Mesothelial cell of epicardium (in vitro differentiated cells): Measurements from ENCODE around the gene RAPGEF6. TPM values are rescaled to one million over a fixed set of nuclear protein-coding genes. Genes with fewer than 3 reads are reported as not detected.
"Not testable (repeated sequence)": the region's sequence is repeated elsewhere in the genome, so short reads cannot be mapped to it uniquely, and the experiment has no call there.

Experiments used
- DNase-seq, 2 experiments: peaks; one replicate each; pipeline ENCODE4 v3.0.0; 2021; ENCODE audit warnings: low spot score in 2 of 2; ENCODE audit not compliant: unreplicated experiment in 2 of 2
- H3K27ac Mint-ChIP-seq: 2 replicates; pipeline ENCODE4 v1.8.0; 2021; ENCODE audit warnings: mixed read lengths
- H3K27me3 Mint-ChIP-seq: 2 replicates; pipeline ENCODE4 v1.8.0; 2021; ENCODE audit warnings: low read depth, mixed read lengths
- H3K36me3 Mint-ChIP-seq: 2 replicates; pipeline ENCODE4 v1.8.0; 2021; ENCODE audit warnings: mixed read lengths
- H3K4me1 Mint-ChIP-seq: 2 replicates; pipeline ENCODE4 v1.8.0; 2021; ENCODE audit warnings: mixed read lengths
- H3K4me3 Mint-ChIP-seq: 2 replicates; pipeline ENCODE4 v1.8.0; 2021; ENCODE audit warnings: mild to moderate bottlenecking, moderate library complexity, mixed read lengths
- H3K9me3 Mint-ChIP-seq: 2 replicates; pipeline ENCODE4 v1.8.0; 2021; ENCODE audit warnings: mixed read lengths
- total RNA-seq: library from RNA; stranded (reverse); gene quantifications from 3 replicates; pipeline ENCODE4 v1.2.1, GENCODE V29; 2021
- TF ChIP-seq, protein P1 (sequence below): fragments of 200-600 bp; sonication (generic); IDR thresholded peaks from one replicate; pipeline ENCODE4 v1.5.0; 2021; ENCODE audit warnings: antibody characterized with exemption; ENCODE audit not compliant: unreplicated experiment

Gene RAPGEF6
- total RNA-seq, 1 donor from 2014 or later = 29.0 TPM

DNA sequence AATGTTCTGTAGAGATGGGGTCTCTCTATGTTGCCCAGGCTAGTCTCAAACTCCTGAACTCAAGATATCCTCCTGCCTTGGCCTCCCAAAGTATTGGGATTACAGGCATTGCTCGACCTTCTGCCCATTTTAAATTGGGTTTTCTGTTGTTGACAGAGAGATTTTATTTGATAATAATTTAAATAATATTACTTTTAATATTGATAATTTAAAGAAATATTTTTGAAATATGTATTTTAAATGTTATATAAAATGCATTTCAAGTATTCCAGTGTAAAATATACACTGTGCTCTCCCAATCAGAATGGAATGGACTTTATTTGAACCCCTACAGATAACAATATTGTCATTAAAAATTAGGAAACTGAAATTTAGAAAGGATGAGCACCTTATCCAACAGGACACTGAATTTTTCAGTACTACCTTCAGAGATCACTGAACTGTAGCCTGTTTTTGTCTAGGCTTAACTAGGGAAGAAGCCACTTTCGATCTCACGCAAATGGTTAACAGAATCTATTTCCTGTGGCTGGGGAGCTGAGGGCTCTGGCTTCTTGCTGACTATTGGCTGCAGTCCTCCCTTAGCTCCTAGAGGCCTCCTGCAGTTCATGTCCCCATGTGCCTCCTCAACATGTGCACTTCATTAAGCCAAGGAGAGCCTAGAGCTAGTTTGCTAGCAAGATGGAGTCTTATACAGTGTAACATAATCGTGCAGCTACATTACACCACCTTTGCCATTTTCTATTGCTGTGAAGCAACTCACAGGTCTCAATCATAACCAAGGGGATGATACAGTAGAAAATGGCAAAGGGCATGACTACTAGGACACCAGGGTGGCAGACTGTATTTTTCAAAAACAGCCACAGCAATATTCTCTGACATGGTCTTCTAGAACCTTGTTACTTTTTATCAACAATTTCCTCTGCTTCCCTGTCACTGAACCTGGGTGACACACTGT, 221.1 kb downstream of the RAPGEF6 start:
- peaks cover 17% of the 10 kb centered on the region for H3K9me3 Mint-ChIP-seq
- H3K4me3 Mint-ChIP-seq = no peak overlapping the region
- no peak for DNase-seq
- peaks cover 20% of the 10 kb centered on the region for H3K36me3 Mint-ChIP-seq
- peaks cover 2% of the 10 kb centered on the region for H3K4me1 Mint-ChIP-seq
- H3K27ac Mint-ChIP-seq = no peak overlapping the region
- H3K27me3 Mint-ChIP-seq = no peaks in the 10 kb centered on the region
- TF ChIP-seq, protein P1, sequence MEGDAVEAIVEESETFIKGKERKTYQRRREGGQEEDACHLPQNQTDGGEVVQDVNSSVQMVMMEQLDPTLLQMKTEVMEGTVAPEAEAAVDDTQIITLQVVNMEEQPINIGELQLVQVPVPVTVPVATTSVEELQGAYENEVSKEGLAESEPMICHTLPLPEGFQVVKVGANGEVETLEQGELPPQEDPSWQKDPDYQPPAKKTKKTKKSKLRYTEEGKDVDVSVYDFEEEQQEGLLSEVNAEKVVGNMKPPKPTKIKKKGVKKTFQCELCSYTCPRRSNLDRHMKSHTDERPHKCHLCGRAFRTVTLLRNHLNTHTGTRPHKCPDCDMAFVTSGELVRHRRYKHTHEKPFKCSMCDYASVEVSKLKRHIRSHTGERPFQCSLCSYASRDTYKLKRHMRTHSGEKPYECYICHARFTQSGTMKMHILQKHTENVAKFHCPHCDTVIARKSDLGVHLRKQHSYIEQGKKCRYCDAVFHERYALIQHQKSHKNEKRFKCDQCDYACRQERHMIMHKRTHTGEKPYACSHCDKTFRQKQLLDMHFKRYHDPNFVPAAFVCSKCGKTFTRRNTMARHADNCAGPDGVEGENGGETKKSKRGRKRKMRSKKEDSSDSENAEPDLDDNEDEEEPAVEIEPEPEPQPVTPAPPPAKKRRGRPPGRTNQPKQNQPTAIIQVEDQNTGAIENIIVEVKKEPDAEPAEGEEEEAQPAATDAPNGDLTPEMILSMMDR = no peak

DNA sequence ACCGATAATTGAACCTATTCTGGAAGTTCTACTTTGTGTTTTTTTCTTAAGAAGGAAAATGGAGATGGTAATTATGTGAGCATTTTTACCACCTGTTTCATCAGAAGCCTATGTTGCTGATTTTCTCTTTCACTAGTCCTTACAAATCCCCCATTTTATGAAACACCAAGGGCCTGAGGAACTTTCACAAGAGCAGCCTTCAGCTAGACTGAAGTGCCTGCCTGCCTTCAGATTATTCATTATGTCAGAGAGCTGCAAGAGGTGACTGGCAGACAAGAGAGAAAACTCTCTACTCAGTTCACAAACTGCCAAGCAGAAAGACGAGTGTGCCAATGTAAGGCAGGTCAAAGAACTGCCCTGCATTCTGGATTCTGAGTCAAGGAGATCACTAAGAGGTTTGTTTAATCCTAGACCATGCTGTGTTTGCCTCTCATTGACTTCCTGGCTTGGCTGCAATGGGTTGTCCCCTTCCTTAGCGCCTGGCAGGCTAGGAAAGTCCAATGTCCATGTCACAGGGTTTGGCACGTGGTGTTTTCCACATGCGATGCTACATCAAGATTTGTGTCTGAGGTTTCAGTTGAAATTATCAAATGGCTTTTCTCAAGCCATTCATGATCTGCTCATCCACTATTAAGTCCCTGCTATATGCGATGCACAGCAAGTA, 227.9 kb downstream of the RAPGEF6 start:
- Mint-ChIP-seq H3K36me3 (peaks cover 44% of the 10 kb centered on the region), H3K27ac (no peak overlapping the region), H3K4me1 (no peaks in the 10 kb centered on the region), H3K27me3 (no peaks in the 10 kb centered on the region), H3K9me3 (peaks cover 35% of the 10 kb centered on the region), H3K4me3 (no peak overlapping the region)
- TF ChIP-seq, protein P1 = no peak
- DNase-seq = no peak

DNA sequence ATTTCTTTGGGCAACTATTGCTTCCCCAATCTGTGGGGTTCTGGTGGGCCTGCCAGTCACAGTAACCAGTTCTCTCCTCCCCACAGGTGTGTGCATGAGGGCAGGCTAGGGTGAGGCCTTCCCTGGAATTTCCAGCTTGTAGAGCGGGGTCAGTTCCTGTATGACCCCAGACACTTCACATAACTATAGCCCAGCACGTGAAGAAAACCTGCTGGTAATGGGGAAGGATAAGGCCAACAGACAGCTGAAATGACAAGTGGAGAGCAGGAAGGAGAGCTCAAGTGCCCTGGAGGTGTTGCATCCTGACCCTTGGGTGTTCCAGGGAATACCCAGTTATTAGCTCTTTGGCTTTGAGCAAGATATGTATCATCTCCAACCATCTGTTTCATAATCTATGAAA, 229.0 kb downstream of the RAPGEF6 start:
- H3K4me1 Mint-ChIP-seq = no peaks in the 10 kb centered on the region
- H3K4me3 Mint-ChIP-seq = no peak overlapping the region
- H3K27ac Mint-ChIP-seq = no peak overlapping the region
- peaks cover 35% of the 10 kb centered on the region for H3K9me3 Mint-ChIP-seq
- H3K36me3 Mint-ChIP-seq = peaks cover 45% of the 10 kb centered on the region
- H3K27me3 Mint-ChIP-seq = no peaks in the 10 kb centered on the region
- DNase-seq = no peak
- TF ChIP-seq, protein P1 = no peak

DNA sequence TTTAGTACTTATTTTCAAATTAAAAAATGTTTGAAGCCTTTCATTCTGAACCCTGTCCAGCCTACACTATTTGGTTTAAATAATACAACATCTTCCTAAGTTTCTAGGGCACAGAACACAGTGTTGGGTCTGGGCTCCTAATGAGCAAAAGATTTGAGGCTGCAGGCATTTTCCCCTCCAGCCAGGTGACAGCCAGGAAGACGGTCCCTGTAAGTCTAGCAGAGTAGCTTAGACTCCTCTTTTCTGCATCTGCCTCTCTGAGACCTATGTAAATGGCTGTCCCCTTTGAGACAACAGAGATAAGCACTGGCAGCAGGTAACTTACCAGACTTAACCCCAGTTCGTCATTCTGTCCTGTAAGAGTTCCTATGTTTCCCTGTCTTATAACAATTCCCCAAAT, 229.4 kb downstream of the RAPGEF6 start:
- H3K9me3 Mint-ChIP-seq = peaks cover 35% of the 10 kb centered on the region
- peaks cover 46% of the 10 kb centered on the region for H3K36me3 Mint-ChIP-seq
- H3K27ac Mint-ChIP-seq = no peak overlapping the region
- H3K27me3 Mint-ChIP-seq = no peaks in the 10 kb centered on the region
- TF ChIP-seq, protein P1 = no peak
- H3K4me3 Mint-ChIP-seq = no peak overlapping the region
- no peaks in the 10 kb centered on the region for H3K4me1 Mint-ChIP-seq
- no peak for DNase-seq

DNA sequence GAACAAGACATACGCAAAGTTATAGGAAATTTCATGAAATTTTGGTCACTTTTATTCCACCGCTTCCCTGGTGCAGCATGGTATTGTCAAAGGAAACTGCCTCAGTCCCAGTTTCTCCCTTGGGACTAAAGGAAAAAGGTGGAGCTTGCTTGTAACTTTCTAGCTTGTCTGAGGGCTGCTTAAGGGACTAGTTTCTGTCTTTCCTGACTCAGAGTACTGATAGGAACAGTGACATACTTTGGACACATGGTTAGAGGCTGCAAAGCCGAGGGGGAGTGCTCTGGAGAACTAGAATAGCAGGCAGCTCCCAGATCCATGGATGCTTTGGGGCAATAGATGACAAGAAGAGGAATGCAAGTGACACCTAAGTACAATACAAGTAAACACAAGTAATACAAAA, 234.4 kb downstream of the RAPGEF6 start:
- TF ChIP-seq, protein P1 = no peak
- DNase-seq = no peak
- H3K4me1 Mint-ChIP-seq = no peaks in the 10 kb centered on the region
- H3K4me3 Mint-ChIP-seq = no peak overlapping the region
- H3K27me3 Mint-ChIP-seq = no peaks in the 10 kb centered on the region
- H3K9me3 Mint-ChIP-seq = peaks cover 26% of the 10 kb centered on the region
- H3K36me3 Mint-ChIP-seq = peaks cover 47% of the 10 kb centered on the region
- no peak overlapping the region for H3K27ac Mint-ChIP-seq

DNA sequence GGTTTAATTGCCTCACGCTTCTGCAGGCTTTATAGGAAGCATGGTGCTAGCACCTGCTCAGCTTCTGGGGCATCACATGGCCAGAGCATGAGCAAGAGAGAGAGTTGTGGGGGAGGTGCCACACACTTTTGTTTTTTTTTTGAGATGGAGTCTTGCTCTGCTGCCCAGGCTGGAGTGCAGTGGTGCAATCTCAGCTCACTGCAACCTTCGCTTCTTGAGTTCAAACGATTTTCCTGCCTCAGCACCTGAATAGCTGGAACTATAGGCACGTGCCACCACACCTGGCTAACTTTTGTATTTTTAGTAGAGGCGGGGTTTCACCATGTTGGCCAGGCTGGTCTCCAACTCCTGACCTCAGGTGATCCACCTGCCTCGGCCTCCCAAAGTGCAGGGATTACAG, 236.0 kb downstream of the RAPGEF6 start:
- H3K27me3 Mint-ChIP-seq, DNase-seq, H3K4me1 Mint-ChIP-seq, H3K4me3 Mint-ChIP-seq, H3K27ac Mint-ChIP-seq: not testable (repeated sequence)
- Mint-ChIP-seq H3K36me3 (peaks cover 54% of the 10 kb centered on the region), H3K9me3 (peaks cover 25% of the 10 kb centered on the region)
